H1 (cell line): ENCODE measurements around the gene GPC6. TPM values are rescaled to one million over a fixed set of nuclear protein-coding genes. Genes with fewer than 3 reads are reported as not detected.

Experiments
- CTCF ChIA-PET: fragments of 300-600 bp; sonication (Branson Sonifier 250); formaldehyde crosslinking; loops from one replicate; lab custom pipeline; 2021; ENCODE audit not compliant: partially characterized antibody; lab: Charles Lee
- POLR2A ChIA-PET: fragments of 300-600 bp; sonication (Branson Sonifier 250); formaldehyde crosslinking; loops from one replicate; lab custom pipeline; 2021; ENCODE audit warnings: inconsistent platforms; ENCODE audit not compliant: partially characterized antibody; lab: Charles Lee
- DNase-seq, 2 experiments: peaks; one replicate each; pipeline versions ENCODE4 v3.0.0 to v3.0.0-alpha.2; 2010 to 2022; ENCODE audit warnings: low spot score in 2 of 2, low read depth in 1 of 2, mixed read lengths in 1 of 2
- FAIRE-seq: peaks from 2 replicates; lab custom pipeline; 2011; peaks lifted over from hg19 to GRCh38; lab: Jason Lieb, UNC
- H2AFZ ChIP-seq: 2 replicates; pipeline ENCODE4 v1.8.1; 2012; ENCODE audit warnings: low read length, inconsistent platforms
- H2AK5ac ChIP-seq: 2 replicates; pipeline ENCODE4 v1.6.1; 2013; ENCODE audit warnings: low read depth, low read length
- H2BK120ac ChIP-seq: replicated peaks from 2 replicates; pipeline ENCODE3; 2013; ENCODE audit warnings: low read depth, low read length, inconsistent platforms
- H2BK12ac ChIP-seq: 2 replicates; pipeline ENCODE4 v1.6.1; 2013; ENCODE audit warnings: low read depth, low read length
- H2BK15ac ChIP-seq: 2 replicates; pipeline ENCODE4 v1.6.1; 2013; ENCODE audit warnings: low read length
- H2BK20ac ChIP-seq: 2 replicates; pipeline ENCODE4 v1.6.1; 2013; ENCODE audit warnings: low read length
- H2BK5ac ChIP-seq: 2 replicates; pipeline ENCODE4 v1.6.1; 2013; ENCODE audit warnings: low read depth, low read length
- H3K14ac ChIP-seq: 2 replicates; pipeline ENCODE4 v1.6.1; 2013; ENCODE audit warnings: inconsistent platforms; ENCODE audit not compliant: insufficient read length
- H3K18ac ChIP-seq: 2 replicates; pipeline ENCODE4 v1.6.1; 2013; ENCODE audit warnings: low read length; ENCODE audit errors: extremely low read depth
- H3K23ac ChIP-seq: 2 replicates; pipeline ENCODE4 v1.6.1; 2013; ENCODE audit warnings: inconsistent platforms; ENCODE audit not compliant: insufficient read length
- H3K23me2 ChIP-seq: 2 replicates; pipeline ENCODE4 v1.6.1; 2013; ENCODE audit warnings: low read depth, low read length
- H3K27ac ChIP-seq: 2 replicates; pipeline ENCODE4 v1.6.1; 2011; ENCODE audit warnings: low read depth, low read length, inconsistent platforms
- H3K27me3 ChIP-seq, 4 experiments: replicated peaks in 1 of 4; 1 replicate in 1 of 4; 2 replicates in 3 of 4; pipeline versions ENCODE4 v1.6.1 to v1.8.1; 2011 to 2013; ENCODE audit warnings: low read length in 3 of 4, mild to moderate bottlenecking in 3 of 4, inconsistent platforms in 2 of 4, mixed read lengths in 2 of 4, moderate library complexity in 1 of 4; ENCODE audit not compliant: control insufficient read depth in 3 of 4, insufficient read depth in 3 of 4; ENCODE audit errors: extremely low read depth in 1 of 4
- H3K36me3 ChIP-seq, 4 experiments: 2 replicates each; pipeline versions ENCODE4 v1.6.1 to v1.8.1; 2011 to 2013; ENCODE audit warnings: mild to moderate bottlenecking in 4 of 4, low read length in 3 of 4, moderate library complexity in 2 of 4, control low read depth in 1 of 4, inconsistent platforms in 1 of 4; ENCODE audit not compliant: insufficient read depth in 4 of 4, control insufficient read depth in 2 of 4
- H3K4ac ChIP-seq: replicated peaks from 2 replicates; pipeline ENCODE3; 2013; ENCODE audit warnings: low read length, low read depth, mixed read lengths, inconsistent platforms; ENCODE audit not compliant: insufficient read length
- H3K4me1 ChIP-seq, 4 experiments: replicated peaks in 1 of 4; 1 replicate in 1 of 4; 2 replicates in 3 of 4; pipeline versions ENCODE4 v1.6.1 to v1.8.1; 2011 to 2013; ENCODE audit warnings: low read length in 3 of 4, inconsistent platforms in 2 of 4, mixed read lengths in 1 of 4; ENCODE audit not compliant: insufficient read depth in 4 of 4, control insufficient read depth in 3 of 4
- H3K4me2 ChIP-seq, 2 experiments: 2 replicates each; pipeline versions ENCODE4 v1.6.1 to v1.8.1; 2011 to 2013; ENCODE audit warnings: low read depth in 2 of 2, low read length in 2 of 2, control low read depth in 1 of 2, inconsistent platforms in 1 of 2, mild to moderate bottlenecking in 1 of 2; ENCODE audit not compliant: insufficient read depth in 1 of 2
- H3K4me3 ChIP-seq, 4 experiments: fragments of 200-600, 300-600 bp in 1 of 4; sonication (generic), shearing (Covaris generic), sonication (Bioruptor Twin) in 1 of 4; 2 replicates each; pipeline versions ENCODE4 v1.5.1 to v1.8.1; 2011 to 2016; ENCODE audit warnings: low read length in 4 of 4, low read depth in 3 of 4, control low read depth in 2 of 4, inconsistent platforms in 2 of 4, mild to moderate bottlenecking in 2 of 4, mixed read lengths in 1 of 4, moderate library complexity in 1 of 4; ENCODE audit not compliant: insufficient read depth in 2 of 4; ENCODE audit errors: extremely low read depth in 1 of 4
- H3K56ac ChIP-seq: replicated peaks from 2 replicates; pipeline ENCODE3; 2013; ENCODE audit warnings: low read depth, mild to moderate bottlenecking, mixed read lengths, low read length, inconsistent platforms; ENCODE audit not compliant: insufficient read length
- H3K79me1 ChIP-seq: 2 replicates; pipeline ENCODE4 v1.6.1; 2013; ENCODE audit warnings: low read depth, low read length, control low read depth
- H3K79me2 ChIP-seq, 2 experiments: 2 replicates each; pipeline versions ENCODE4 v1.6.1 to v1.8.1; 2012 to 2013; ENCODE audit warnings: low read length in 2 of 2, mild to moderate bottlenecking in 2 of 2, inconsistent platforms in 1 of 2; ENCODE audit not compliant: insufficient read depth in 2 of 2, control insufficient read depth in 1 of 2
- H3K9ac ChIP-seq, 4 experiments: replicated peaks in 1 of 4; 1 replicate in 1 of 4; 2 replicates in 3 of 4; pipeline versions ENCODE4 v1.6.1 to v1.8.1; 2011 to 2013; ENCODE audit warnings: low read depth in 3 of 4, low read length in 3 of 4, control low read depth in 2 of 4, mild to moderate bottlenecking in 2 of 4, moderate library complexity in 2 of 4, inconsistent platforms in 1 of 4; ENCODE audit errors: extremely low read depth in 1 of 4
- H3K9me3 ChIP-seq, 2 experiments: 2 replicates each; pipeline versions ENCODE4 v1.6.1 to v1.8.1; 2012 to 2013; ENCODE audit warnings: mild to moderate bottlenecking in 2 of 2, moderate library complexity in 2 of 2, control low read depth in 1 of 2, inconsistent platforms in 1 of 2, low read depth in 1 of 2, low read length in 1 of 2, mixed read lengths in 1 of 2; ENCODE audit not compliant: insufficient read depth in 2 of 2
- H4K20me1 ChIP-seq, 2 experiments: replicated peaks in 1 of 2; 2 replicates each; pipeline versions ENCODE3 to v1.8.1; 2011 to 2013; ENCODE audit warnings: inconsistent platforms in 2 of 2, low read length in 2 of 2, mild to moderate bottlenecking in 1 of 2; ENCODE audit not compliant: insufficient read depth in 2 of 2, control insufficient read depth in 1 of 2
- H4K5ac ChIP-seq: 2 replicates; pipeline ENCODE4 v1.6.1; 2013; ENCODE audit warnings: low read length, low read depth, mixed read lengths, inconsistent platforms; ENCODE audit not compliant: insufficient read length
- H4K8ac ChIP-seq: 2 replicates; pipeline ENCODE4 v1.8.0; 2013; ENCODE audit warnings: mild to moderate bottlenecking, moderate library complexity, low read length, inconsistent platforms; ENCODE audit not compliant: insufficient read depth; ENCODE audit errors: extremely low read depth
- H4K91ac ChIP-seq: replicated peaks from 2 replicates; pipeline ENCODE3; 2013; ENCODE audit warnings: low read length, mixed read lengths, inconsistent platforms; ENCODE audit not compliant: insufficient read length
- EGR1 ChIP-seq: IDR thresholded peaks from 2 replicates; pipeline ENCODE4 v1.6.1; 2011; ENCODE audit warnings: low read depth, low read length, borderline replicate concordance
- GABPA ChIP-seq: IDR thresholded peaks from 2 replicates; pipeline ENCODE4 v1.6.1; 2011; ENCODE audit warnings: mild to moderate bottlenecking, low read length, moderate library complexity, borderline replicate concordance; ENCODE audit not compliant: insufficient read depth
- RAD21 ChIP-seq, 2 experiments: IDR thresholded peaks in 1 of 2; conservative IDR thresholded peaks in 1 of 2; 2 replicates each; pipeline ENCODE4 v1.6.1; 2011; ENCODE audit warnings: low read depth in 2 of 2, low read length in 2 of 2, improper control_type of control experiment in 1 of 2, inconsistent platforms in 1 of 2, mild to moderate bottlenecking in 1 of 2, moderate library complexity in 1 of 2
- SRF ChIP-seq: IDR thresholded peaks from 2 replicates; pipeline ENCODE4 v1.6.1; 2011; ENCODE audit warnings: mild to moderate bottlenecking, low read depth, low read length, moderate library complexity
- WGBS, 2 experiments: shearing (Covaris generic) in 1 of 2; methylation state at CpG; one replicate each; pipeline versions ENCODE4 v1.1.6 to v1.1.7; 2013 to 2015; ENCODE audit warnings: low lambda C conversion rate in 2 of 2, mixed read lengths in 2 of 2, inconsistent platforms in 1 of 2, low coverage in 1 of 2, missing lambda C conversion rate in 1 of 2; ENCODE audit not compliant: insufficient replicate concordance in 2 of 2, insufficient coverage in 1 of 2, insufficient read length in 1 of 2; ENCODE audit errors: extremely low coverage in 1 of 2, missing lambda C conversion rate in 1 of 2; 5-methylcytosine and 5-hydroxymethylcytosine counted together
- polyA plus RNA-seq, 7 experiments: library from polyadenylated mRNA; depleted of rRNA in 3 of 7; stranded (reverse) in 5 of 7; unstranded in 2 of 7; fragments of >200 nt in 5 of 7; fragments of 200-250 nt in 2 of 7; gene quantifications; 1 replicate in 5 of 7; 2 replicates in 1 of 7; 4 replicates in 1 of 7; pipeline versions ENCODE4 v1.2.1 to v1.2.3, GENCODE V29; 2011 to 2013; ENCODE audit warnings: missing spikeins in 2 of 7, mixed read lengths in 2 of 7
- total RNA-seq: library from RNA; stranded (reverse); fragmentation: NEBNext Ultra II Directional; extraction: Animal tissue kit (Norgen Biotek cat#: 25700); gene quantifications from 2 replicates; pipeline ENCODE4 v1.2.1, GENCODE V29; 2021

Gene GPC6
- total and polyA plus RNA-seq, 2 of the 8 experiments (the other 6 are each of a cell fraction or from before 2014, with no cell fraction given): 5.4 to 12.0 TPM

GRCh38 chr13:94247890-94248289, 1021.3 kb downstream of the GPC6 start:
- H3K36me3 ChIP-seq: no peaks in the 10 kb centered on the region
- CTCF ChIA-PET: no interaction called here
- no peaks in the 10 kb centered on the region for H3K79me1 ChIP-seq
- H2BK5ac ChIP-seq: no peak overlapping the region
- no peaks in the 10 kb centered on the region for H3K4me1 ChIP-seq
- DNase-seq: no peak
- H3K9ac ChIP-seq: no peak overlapping the region
- no peak overlapping the region for H2BK15ac ChIP-seq
- no peak for FAIRE-seq
- no peaks in the 10 kb centered on the region for H3K27me3 ChIP-seq
- H3K23me2 ChIP-seq: no peaks in the 10 kb centered on the region
- H3K18ac ChIP-seq: no peak overlapping the region
- no peak overlapping the region for H2AK5ac ChIP-seq
- WGBS, 2 experiments: 92% methylated on average over 1 of the region's 1 CpG; no CpG with 5 or more reads in 1 of the 2 experiments
- H3K56ac ChIP-seq: no peak overlapping the region
- no peak overlapping the region for H2AFZ ChIP-seq
- no peak overlapping the region for H2BK120ac ChIP-seq
- no peak overlapping the region for H3K14ac ChIP-seq
- H4K5ac ChIP-seq: no peak overlapping the region
- no peak overlapping the region for H4K91ac ChIP-seq
- H4K8ac ChIP-seq: no peak overlapping the region
- no peak overlapping the region for H3K4me2 ChIP-seq
- H3K4ac ChIP-seq: no peak overlapping the region
- H4K20me1 ChIP-seq: no peaks in the 10 kb centered on the region
- TF ChIP-seq RAD21 (IDR thresholded peaks at IDR 0.05 in 1 of 2, conservative IDR thresholded peaks at IDR 0.05 in 1 of 2; ENCODE audit: low read depth in 2 of 2, low read length in 2 of 2) (no peak), SRF (no peak), EGR1 (no peak), GABPA (no peak)
- no peak overlapping the region for H2BK12ac ChIP-seq
- POLR2A ChIA-PET: no interaction called here
- H3K4me3 ChIP-seq: no peak overlapping the region
- H3K23ac ChIP-seq: no peak overlapping the region
- no peak overlapping the region for H2BK20ac ChIP-seq
- H3K27ac ChIP-seq: no peak overlapping the region
- no peaks in the 10 kb centered on the region for H3K9me3 ChIP-seq
- H3K79me2 ChIP-seq: no peaks in the 10 kb centered on the region
